Activated naive CD8-positive, alpha-beta T cell (primary cell): ENCODE data around the gene CHAT.

Experiments used
- H3K27ac Mint-ChIP-seq: one replicate; pipeline ENCODE4 v1.8.0; 2021; ENCODE audit warnings: mixed read lengths
- H3K27me3 Mint-ChIP-seq: one replicate; pipeline ENCODE4 v1.8.0; 2021; ENCODE audit warnings: mixed read lengths
- H3K36me3 Mint-ChIP-seq: one replicate; pipeline ENCODE4 v1.8.0; 2021; ENCODE audit warnings: mixed read lengths
- H3K4me1 Mint-ChIP-seq: one replicate; pipeline ENCODE4 v1.8.0; 2021; ENCODE audit warnings: low read depth, mixed read lengths
- H3K4me3 Mint-ChIP-seq: one replicate; pipeline ENCODE4 v1.8.0; 2021; ENCODE audit warnings: mild to moderate bottlenecking, mixed read lengths
- H3K9me3 Mint-ChIP-seq: one replicate; pipeline ENCODE4 v1.8.0; 2021; ENCODE audit warnings: low read depth, mixed read lengths

Gene CHAT

DNA sequence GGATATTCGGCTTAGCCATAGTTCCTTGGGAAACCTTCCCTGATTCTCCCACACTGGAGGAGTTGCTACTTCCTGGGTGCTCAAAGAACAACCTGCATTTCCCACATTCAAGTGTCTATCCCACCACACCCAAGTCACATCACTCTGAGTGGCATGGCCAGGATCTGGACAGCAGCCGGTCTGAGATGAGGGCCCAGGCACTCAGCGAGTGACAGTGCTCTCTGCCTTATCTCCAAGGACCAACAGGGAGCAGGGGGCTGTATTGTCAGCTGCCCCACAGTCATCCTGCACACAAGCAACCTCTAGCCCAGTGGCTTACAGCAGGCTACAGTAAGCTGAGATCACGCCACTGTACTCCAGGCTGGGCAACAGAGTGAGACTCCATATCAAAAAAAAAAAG lies 19.8 kb upstream of the CHAT start:
- H3K36me3 Mint-ChIP-seq = no peaks in the 10 kb centered on the region
- no peak overlapping the region for H3K4me3 Mint-ChIP-seq
- H3K27ac Mint-ChIP-seq = no peak overlapping the region
- peaks cover 2% of the 10 kb centered on the region for H3K4me1 Mint-ChIP-seq
- H3K27me3 Mint-ChIP-seq = peaks cover 8% of the 10 kb centered on the region
- H3K9me3 Mint-ChIP-seq = no peaks in the 10 kb centered on the region

GRCh38 chr10:49594594-49594993 lies 19.2 kb upstream of the CHAT start:
- no peak overlapping the region for H3K4me3 Mint-ChIP-seq
- no peak overlapping the region for H3K27ac Mint-ChIP-seq
- H3K36me3 Mint-ChIP-seq = no peaks in the 10 kb centered on the region
- H3K27me3 Mint-ChIP-seq = peaks cover 9% of the 10 kb centered on the region
- H3K4me1 Mint-ChIP-seq = peaks cover 2% of the 10 kb centered on the region
- H3K9me3 Mint-ChIP-seq = no peaks in the 10 kb centered on the region

- no peaks in the 10 kb centered on the region for H3K36me3 Mint-ChIP-seq
- H3K4me1 Mint-ChIP-seq = peaks cover 2% of the 10 kb centered on the region
- H3K4me3 Mint-ChIP-seq = no peak overlapping the region
- H3K9me3 Mint-ChIP-seq = no peaks in the 10 kb centered on the region
- peaks cover 9% of the 10 kb centered on the region for H3K27me3 Mint-ChIP-seq
- no peak overlapping the region for H3K27ac Mint-ChIP-seq
Measured at GRCh38 chr10:49595003-49595712, 18.7 kb upstream of the CHAT start.

GRCh38 chr10:49595713-49596492 lies 17.9 kb upstream of the CHAT start:
- no peaks in the 10 kb centered on the region for H3K36me3 Mint-ChIP-seq
- H3K4me3 Mint-ChIP-seq = no peak overlapping the region
- H3K27me3 Mint-ChIP-seq = peaks cover 15% of the 10 kb centered on the region
- H3K4me1 Mint-ChIP-seq = peaks cover 2% of the 10 kb centered on the region
- no peak overlapping the region for H3K27ac Mint-ChIP-seq
- H3K9me3 Mint-ChIP-seq = no peaks in the 10 kb centered on the region

- Mint-ChIP-seq H3K4me3 (no peak overlapping the region), H3K27me3 (peaks cover 16% of the 10 kb centered on the region), H3K36me3 (no peaks in the 10 kb centered on the region), H3K27ac (no peak overlapping the region), H3K9me3 (no peaks in the 10 kb centered on the region), H3K4me1 (peaks cover 2% of the 10 kb centered on the region)
Measured at GRCh38 chr10:49596493-49596809, 17.4 kb upstream of the CHAT start.

- peaks cover 2% of the 10 kb centered on the region for H3K4me1 Mint-ChIP-seq
- peaks cover 16% of the 10 kb centered on the region for H3K27me3 Mint-ChIP-seq
- H3K9me3 Mint-ChIP-seq = no peaks in the 10 kb centered on the region
Measured at GRCh38 chr10:49596836-49597235, 17.0 kb upstream of the CHAT start.

DNA sequence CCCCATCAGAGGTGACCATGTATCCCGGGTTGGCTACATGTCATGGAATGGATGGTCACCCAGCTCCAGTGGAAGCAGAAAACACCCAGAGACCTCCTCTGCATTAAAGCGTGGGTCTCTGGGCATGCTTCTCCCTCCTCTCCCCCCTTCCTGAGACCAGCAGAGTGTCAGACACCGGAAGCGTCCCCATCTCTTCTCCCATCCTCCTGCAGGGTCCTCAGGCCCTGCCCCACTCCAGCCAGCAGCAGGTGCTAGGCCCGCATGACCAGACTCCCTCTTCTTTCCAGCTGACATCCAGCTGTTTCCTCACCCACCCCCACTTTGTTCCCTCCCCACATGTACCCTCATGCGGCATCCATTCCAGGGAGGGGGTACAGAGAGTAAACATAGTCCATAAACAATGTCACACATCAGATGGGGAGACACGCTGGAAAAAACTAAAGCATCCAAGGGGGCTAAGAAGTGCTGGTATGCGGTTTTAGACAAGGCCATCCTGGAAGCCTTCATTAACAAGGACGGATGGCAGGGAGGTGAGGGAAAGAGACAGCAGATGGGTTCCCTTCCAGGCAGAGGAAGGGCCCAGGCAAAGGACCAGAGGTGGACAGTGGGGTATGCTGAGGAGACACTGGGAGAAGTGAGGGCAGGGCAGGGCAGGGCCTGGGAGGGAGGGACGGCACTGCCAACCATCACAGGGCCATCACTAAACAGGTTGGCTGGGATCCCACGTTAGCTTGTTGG lies 16.2 kb upstream of the CHAT start:
- Mint-ChIP-seq H3K27me3 (peaks cover 19% of the 10 kb centered on the region), H3K4me1 (peaks cover 2% of the 10 kb centered on the region), H3K36me3 (no peaks in the 10 kb centered on the region), H3K4me3 (no peak overlapping the region), H3K9me3 (no peaks in the 10 kb centered on the region), H3K27ac (no peak overlapping the region)

More at GRCh38 chr10:49596836-49597235, 17.0 kb upstream of the CHAT start:
- Mint-ChIP-seq H3K36me3 (no peaks in the 10 kb centered on the region), H3K27ac (no peak overlapping the region), H3K4me3 (no peak overlapping the region)

GRCh38 chr10:49598164-49598856 lies 15.5 kb upstream of the CHAT start:
- Mint-ChIP-seq H3K27me3 (peaks cover 20% of the 10 kb centered on the region), H3K9me3 (no peaks in the 10 kb centered on the region), H3K36me3 (no peaks in the 10 kb centered on the region), H3K27ac (no peak overlapping the region), H3K4me3 (no peak overlapping the region), H3K4me1 (no peaks in the 10 kb centered on the region)

- Mint-ChIP-seq H3K36me3 (no peaks in the 10 kb centered on the region), H3K9me3 (no peaks in the 10 kb centered on the region), H3K4me1 (no peaks in the 10 kb centered on the region), H3K4me3 (no peak overlapping the region), H3K27me3 (peaks cover 26% of the 10 kb centered on the region), H3K27ac (no peak overlapping the region)
Measured at GRCh38 chr10:49598986-49599385, 14.9 kb upstream of the CHAT start.

DNA sequence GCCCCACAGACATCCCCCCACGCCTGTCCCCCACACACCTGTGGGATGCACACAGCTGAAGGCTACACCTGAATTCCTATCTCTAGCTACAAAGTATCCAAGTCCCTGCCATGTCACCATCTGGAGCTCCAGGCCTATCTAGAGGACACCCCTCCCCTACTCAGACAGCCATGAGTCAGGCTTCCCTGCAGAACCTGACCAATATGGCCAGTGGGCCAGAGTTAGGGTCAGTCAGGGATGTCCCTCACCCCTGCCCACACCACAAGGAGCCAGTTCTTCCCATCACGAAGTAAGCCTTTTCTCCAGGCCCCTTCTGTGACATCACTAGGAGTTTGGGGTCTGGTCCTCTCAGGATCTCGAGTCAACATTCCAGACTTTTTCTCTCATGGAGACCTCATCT lies 14.3 kb upstream of the CHAT start:
- H3K4me3 Mint-ChIP-seq = no peak overlapping the region
- no peaks in the 10 kb centered on the region for H3K4me1 Mint-ChIP-seq
- no peaks in the 10 kb centered on the region for H3K36me3 Mint-ChIP-seq
- no peaks in the 10 kb centered on the region for H3K9me3 Mint-ChIP-seq
- H3K27me3 Mint-ChIP-seq = peaks cover 28% of the 10 kb centered on the region
- no peak overlapping the region for H3K27ac Mint-ChIP-seq

- Mint-ChIP-seq H3K9me3 (no peaks in the 10 kb centered on the region), H3K36me3 (no peaks in the 10 kb centered on the region), H3K27me3 (peaks cover 31% of the 10 kb centered on the region), H3K27ac (no peak overlapping the region), H3K4me1 (no peaks in the 10 kb centered on the region), H3K4me3 (no peak overlapping the region)
Measured at GRCh38 chr10:49600046-49600445, 13.8 kb upstream of the CHAT start.

DNA sequence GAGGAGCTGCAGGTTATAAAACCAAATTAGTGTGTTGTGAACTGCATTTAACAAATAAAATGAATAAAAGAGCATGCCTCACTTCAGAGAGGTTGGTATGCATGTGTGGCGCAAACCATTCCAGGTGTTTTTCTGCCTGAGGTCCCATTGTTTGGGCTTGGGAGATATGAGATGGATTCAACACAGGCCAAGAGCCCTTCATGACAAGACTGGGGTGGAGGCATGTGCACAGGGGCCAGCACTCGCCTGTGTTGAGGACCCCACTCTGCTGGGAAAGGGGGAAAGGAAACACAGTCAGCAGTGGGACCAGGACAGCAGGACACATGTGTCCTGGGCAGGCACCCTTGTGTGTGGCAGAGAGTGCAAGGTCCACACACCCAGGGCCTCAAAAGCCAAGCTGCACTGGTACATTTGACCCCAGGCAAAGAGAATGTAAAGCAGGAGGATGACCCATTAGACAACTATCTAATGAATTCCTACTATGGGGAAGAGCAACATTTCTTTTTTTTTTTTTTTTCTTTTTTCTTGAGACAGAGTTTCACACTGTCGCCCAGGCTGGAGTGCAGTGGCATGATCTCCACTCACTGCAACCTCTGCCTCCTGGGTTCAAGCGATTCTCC lies 12.9 kb upstream of the CHAT start:
- H3K27ac Mint-ChIP-seq = no peak overlapping the region
- no peaks in the 10 kb centered on the region for H3K9me3 Mint-ChIP-seq
- no peaks in the 10 kb centered on the region for H3K36me3 Mint-ChIP-seq
- no peak overlapping the region for H3K4me3 Mint-ChIP-seq
- no peaks in the 10 kb centered on the region for H3K4me1 Mint-ChIP-seq
- H3K27me3 Mint-ChIP-seq = peaks cover 34% of the 10 kb centered on the region

- Mint-ChIP-seq H3K27ac (no peak overlapping the region), H3K27me3 (peaks cover 34% of the 10 kb centered on the region), H3K36me3 (no peaks in the 10 kb centered on the region), H3K4me1 (peaks cover 3% of the 10 kb centered on the region), H3K9me3 (no peaks in the 10 kb centered on the region), H3K4me3 (no peak overlapping the region)
Measured at GRCh38 chr10:49601857-49602256, 12.0 kb upstream of the CHAT start.

GRCh38 chr10:49602380-49603023 lies 11.3 kb upstream of the CHAT start:
- no peaks in the 10 kb centered on the region for H3K36me3 Mint-ChIP-seq
- no peak overlapping the region for H3K27ac Mint-ChIP-seq
- peaks cover 32% of the 10 kb centered on the region for H3K27me3 Mint-ChIP-seq
- no peaks in the 10 kb centered on the region for H3K9me3 Mint-ChIP-seq
- no peak overlapping the region for H3K4me3 Mint-ChIP-seq
- H3K4me1 Mint-ChIP-seq = peaks cover 5% of the 10 kb centered on the region
